ES-I3 (cell line): ENCODE data around the gene FZD1.

ENCODE experiments used
- H3K36me3 ChIP-seq: 2 replicates; pipeline ENCODE4 v1.6.1; 2013; ENCODE audit warnings: mild to moderate bottlenecking, low read length, control low read depth, moderate library complexity; ENCODE audit not compliant: insufficient read depth
- H3K4me1 ChIP-seq: 2 replicates; pipeline ENCODE4 v1.6.1; 2013; ENCODE audit warnings: mild to moderate bottlenecking, control low read depth, low read length; ENCODE audit not compliant: insufficient read depth
- H3K9ac ChIP-seq: 2 replicates; pipeline ENCODE4 v1.6.1; 2013; ENCODE audit warnings: low read depth, mild to moderate bottlenecking, low read length, moderate library complexity
- H3K9me3 ChIP-seq: 2 replicates; pipeline ENCODE4 v1.6.1; 2013; ENCODE audit warnings: mild to moderate bottlenecking, low read length, moderate library complexity; ENCODE audit not compliant: control insufficient read depth, insufficient read depth

Gene FZD1

GRCh38 chr7:91264046-91264923 is at the start of gene FZD1:
TSS of gene FZD1 (plus strand) at chr7:91264433. CDS start at chr7:91264881, 448 bp downstream.
- H3K4me1 ChIP-seq: no peaks in the 10 kb centered on the region
- peak within 1 kb of the TSS; percentile 54 for H3K9ac ChIP-seq
- H3K9me3 ChIP-seq: no peaks in the 10 kb centered on the region
- no peaks in the 10 kb centered on the region for H3K36me3 ChIP-seq

- Histone ChIP-seq H3K36me3 (no peaks in the 10 kb centered on the region), H3K9me3 (no peaks in the 10 kb centered on the region), H3K4me1 (no peaks in the 10 kb centered on the region), H3K9ac (no peak overlapping the region)
Observed at GRCh38 chr7:91226411-91226810, 37.8 kb upstream of the FZD1 start.

DNA sequence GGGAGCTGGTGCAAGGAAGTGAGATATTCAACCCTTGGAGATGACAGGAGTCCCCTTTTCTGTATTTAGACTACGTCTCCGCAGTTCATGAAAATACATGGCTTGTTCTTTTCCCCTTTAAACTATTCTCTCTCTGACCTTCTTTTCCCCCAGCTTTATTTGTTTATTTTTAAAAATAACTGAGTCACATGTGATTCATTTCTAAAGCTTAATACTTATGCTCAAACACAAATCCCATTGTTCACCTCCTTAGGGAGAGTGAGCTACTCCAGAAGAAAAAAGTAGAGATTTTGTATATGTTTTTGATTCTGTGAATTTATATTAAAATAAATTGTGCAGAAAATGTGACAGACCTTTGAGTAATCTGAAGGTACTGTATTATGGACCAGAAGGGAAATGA is 35.9 kb upstream of the FZD1 start:
- no peak overlapping the region for H3K9ac ChIP-seq
- no peaks in the 10 kb centered on the region for H3K9me3 ChIP-seq
- no peaks in the 10 kb centered on the region for H3K36me3 ChIP-seq
- H3K4me1 ChIP-seq: no peaks in the 10 kb centered on the region

DNA sequence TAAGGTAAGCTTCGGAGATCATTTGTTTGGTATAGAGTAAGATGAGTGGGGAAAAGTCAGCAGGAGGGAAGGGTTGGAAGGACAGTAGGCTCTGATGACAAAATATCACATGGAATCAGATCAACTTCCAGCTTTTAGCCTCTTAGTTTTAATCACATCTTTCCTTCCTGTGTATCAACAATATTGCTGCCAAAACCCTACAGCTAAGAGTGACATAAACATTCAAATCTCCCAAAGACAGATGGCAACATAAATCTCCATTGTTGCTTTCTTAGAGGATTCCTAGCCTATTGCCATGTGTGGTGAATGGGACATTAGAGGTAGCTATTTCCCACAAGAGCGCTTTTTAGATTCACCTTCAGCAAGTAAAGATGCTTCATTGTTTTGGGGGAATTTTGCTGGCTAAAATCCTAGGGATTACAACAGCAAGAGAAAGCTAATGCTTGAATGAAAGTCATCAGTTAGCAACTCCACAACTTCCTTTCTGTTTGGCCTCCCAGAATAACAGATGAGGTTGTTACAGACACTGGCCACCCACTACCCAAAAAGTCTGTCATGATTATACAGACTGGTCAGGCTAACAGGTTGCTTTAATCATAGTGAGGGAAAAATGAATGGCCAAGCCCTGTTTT is 35.2 kb upstream of the FZD1 start:
- Histone ChIP-seq H3K9me3 (no peaks in the 10 kb centered on the region), H3K36me3 (no peaks in the 10 kb centered on the region), H3K9ac (no peak overlapping the region), H3K4me1 (no peaks in the 10 kb centered on the region)

DNA sequence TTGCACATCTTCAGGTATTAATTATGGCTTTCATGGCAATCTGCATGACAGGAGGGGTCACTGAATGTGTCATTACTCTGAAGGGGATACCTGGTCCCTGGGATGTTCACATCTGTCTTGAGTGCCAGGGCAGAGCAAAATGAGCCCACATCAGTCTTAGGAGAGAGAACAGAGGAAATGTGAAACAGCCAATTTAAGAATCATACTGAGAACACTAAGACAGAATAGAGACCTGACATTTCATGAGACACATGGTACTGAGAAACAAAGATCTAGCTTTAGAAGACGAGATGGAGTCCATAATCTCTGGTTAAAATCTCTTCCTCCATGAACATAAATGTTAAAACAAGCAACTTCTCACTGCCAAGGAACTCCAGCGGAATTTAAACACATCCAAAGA is 34.1 kb upstream of the FZD1 start:
- no peak overlapping the region for H3K9ac ChIP-seq
- no peaks in the 10 kb centered on the region for H3K36me3 ChIP-seq
- no peaks in the 10 kb centered on the region for H3K4me1 ChIP-seq
- no peaks in the 10 kb centered on the region for H3K9me3 ChIP-seq

DNA sequence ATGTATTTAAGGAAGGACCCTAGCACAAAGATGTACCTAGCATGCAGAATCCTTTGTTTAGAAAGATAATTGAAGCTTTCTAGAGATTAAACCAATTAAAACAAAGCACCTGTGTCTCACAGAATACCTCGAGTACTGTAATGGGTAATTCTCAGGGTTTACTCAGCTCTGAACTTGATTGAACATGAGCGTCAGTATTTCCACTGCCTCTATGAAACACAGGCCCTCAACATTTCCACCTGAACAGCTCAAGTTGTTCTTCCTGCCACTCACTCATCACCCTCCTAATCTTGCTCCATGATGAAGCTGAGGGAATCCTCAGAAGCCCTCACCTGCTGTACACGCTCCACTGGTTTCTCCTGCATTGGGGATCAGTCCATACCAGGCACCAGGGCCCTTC is 33.7 kb upstream of the FZD1 start:
- Histone ChIP-seq H3K36me3 (no peaks in the 10 kb centered on the region), H3K4me1 (no peaks in the 10 kb centered on the region), H3K9ac (no peak overlapping the region), H3K9me3 (no peaks in the 10 kb centered on the region)

DNA sequence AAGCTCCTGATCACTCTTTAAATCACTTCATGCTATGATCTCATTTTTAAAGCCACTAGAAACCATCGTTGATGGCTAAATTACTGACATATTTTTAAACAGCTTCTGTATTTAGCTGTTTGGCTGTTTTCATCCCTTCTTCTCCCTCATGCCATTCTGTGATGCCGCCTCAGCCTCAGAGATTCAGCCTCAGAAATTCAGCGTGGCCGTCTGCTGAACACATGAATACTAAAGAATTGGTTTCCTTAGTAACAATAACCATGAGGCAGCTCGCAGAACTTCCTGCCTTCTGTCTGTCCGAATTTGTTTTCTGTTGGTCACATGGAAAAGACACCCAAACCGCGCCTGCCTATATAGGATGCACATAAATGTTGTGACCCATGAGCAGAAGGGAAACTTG is 31.0 kb upstream of the FZD1 start:
- Histone ChIP-seq H3K36me3 (no peaks in the 10 kb centered on the region), H3K9me3 (no peaks in the 10 kb centered on the region)

DNA sequence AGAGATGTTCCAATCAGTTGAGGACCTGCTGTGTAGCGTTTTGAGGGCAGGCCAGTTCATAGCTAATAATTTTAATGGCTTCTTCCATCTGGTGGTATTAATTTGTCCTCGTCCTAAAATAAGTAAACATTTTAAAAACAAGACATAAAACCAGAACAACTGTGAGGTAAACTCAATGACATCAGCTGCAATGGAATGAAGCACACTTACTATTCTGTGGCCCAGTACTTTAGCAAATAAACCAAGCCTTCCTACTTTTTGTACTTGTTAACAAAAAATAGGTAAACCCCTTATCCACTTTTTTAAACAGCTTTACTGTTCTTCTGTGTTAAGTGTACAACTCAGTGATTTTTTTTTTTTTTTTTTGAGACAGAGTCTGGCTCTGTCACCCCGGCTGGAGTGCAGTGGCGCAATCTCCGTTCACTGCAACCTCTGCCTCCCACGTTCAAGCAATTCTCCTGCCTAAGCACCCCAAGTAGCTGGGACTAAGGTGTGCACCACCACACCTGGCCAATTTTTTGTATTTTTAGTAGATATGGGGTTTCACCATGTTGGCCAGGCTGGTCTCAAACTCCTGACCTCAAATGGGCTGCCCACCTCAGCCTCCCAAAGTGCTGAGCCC is 28.9 kb upstream of the FZD1 start:
- Histone ChIP-seq H3K9me3 (no peaks in the 10 kb centered on the region), H3K36me3 (no peaks in the 10 kb centered on the region), H3K9ac (no peak overlapping the region), H3K4me1 (no peaks in the 10 kb centered on the region)

More for the DNA sequence above, 31.0 kb upstream of the FZD1 start:
- no peak overlapping the region for H3K9ac ChIP-seq
- no peaks in the 10 kb centered on the region for H3K4me1 ChIP-seq

DNA sequence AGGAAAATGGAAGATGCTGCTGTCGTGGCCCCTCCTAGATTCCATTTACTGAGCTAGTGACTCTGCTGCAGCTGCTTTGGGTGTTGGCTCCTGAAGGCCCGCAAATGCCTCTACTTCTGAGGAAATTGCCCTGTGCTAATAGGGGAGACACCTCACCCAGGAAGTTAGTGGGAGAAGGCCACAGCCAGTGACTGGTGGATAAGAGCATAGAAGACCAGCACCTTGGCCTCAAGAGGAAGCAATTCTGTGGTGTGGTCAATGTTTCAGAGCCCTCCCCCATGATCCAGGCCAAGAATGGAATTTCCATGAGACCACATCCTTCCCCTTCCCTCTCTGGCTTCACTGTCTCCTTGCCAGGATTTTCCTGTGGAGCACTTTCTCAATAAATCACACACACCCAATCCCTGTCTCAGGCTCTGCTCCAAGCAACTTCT is 25.0 kb upstream of the FZD1 start:
- H3K9me3 ChIP-seq: no peaks in the 10 kb centered on the region
- no peaks in the 10 kb centered on the region for H3K36me3 ChIP-seq
- H3K9ac ChIP-seq: no peak overlapping the region
- H3K4me1 ChIP-seq: no peaks in the 10 kb centered on the region

DNA sequence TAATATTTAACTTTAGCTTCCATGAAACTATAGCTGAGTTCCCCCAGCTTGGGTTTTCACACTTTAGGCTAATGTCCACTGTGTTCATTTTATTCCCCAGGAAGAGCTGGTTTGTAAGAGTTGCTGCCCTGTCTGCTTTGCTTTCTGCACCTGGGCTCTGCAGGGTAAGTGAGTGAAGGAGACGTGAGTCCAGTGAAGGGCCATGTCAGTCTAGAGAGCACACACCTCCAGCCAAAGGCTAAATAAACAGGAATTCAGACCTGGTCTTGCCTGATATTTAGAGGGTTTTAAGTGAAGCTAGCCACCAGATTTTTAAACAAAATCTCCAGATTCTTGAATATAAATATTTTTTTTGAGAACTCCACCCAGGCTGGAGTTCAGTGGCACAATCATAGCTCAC is 24.5 kb upstream of the FZD1 start:
- no peaks in the 10 kb centered on the region for H3K4me1 ChIP-seq
- H3K9me3 ChIP-seq: no peaks in the 10 kb centered on the region
- no peak overlapping the region for H3K9ac ChIP-seq

GRCh38 chr7:91240376-91240941 is 23.8 kb upstream of the FZD1 start:
- H3K36me3 ChIP-seq: no peaks in the 10 kb centered on the region
- H3K9me3 ChIP-seq: no peaks in the 10 kb centered on the region
- H3K4me1 ChIP-seq: no peaks in the 10 kb centered on the region
- no peak overlapping the region for H3K9ac ChIP-seq

More for the DNA sequence above, 24.5 kb upstream of the FZD1 start:
- no peaks in the 10 kb centered on the region for H3K36me3 ChIP-seq

- H3K9me3 ChIP-seq: no peaks in the 10 kb centered on the region
- H3K4me1 ChIP-seq: no peaks in the 10 kb centered on the region
- H3K36me3 ChIP-seq: no peaks in the 10 kb centered on the region
- no peak overlapping the region for H3K9ac ChIP-seq
Observed at GRCh38 chr7:91242097-91242844, 22.0 kb upstream of the FZD1 start.

- H3K9me3 ChIP-seq: no peaks in the 10 kb centered on the region
- no peaks in the 10 kb centered on the region for H3K4me1 ChIP-seq
- H3K9ac ChIP-seq: no peak overlapping the region
- H3K36me3 ChIP-seq: no peaks in the 10 kb centered on the region
Observed at GRCh38 chr7:91243591-91244301, 20.5 kb upstream of the FZD1 start.
